Measurements from ENCODE around the gene PNLIPRP1. TPM values are rescaled to one million over a fixed set of nuclear protein-coding genes. Genes with fewer than 3 reads are reported as not detected.

The PNLIPRP1 gene
- total RNA-seq, 4 donors from 2014 or later: 0.66 to 2.4 TPM; not detected in 2

- TF ChIP-seq POLR2A (IDR thresholded peaks at IDR 0.05) (no peak), EP300 (IDR thresholded peaks at IDR 0.05) (no peak), CTCF (IDR thresholded peaks at IDR 0.05) (no peak)
- DNase-seq (ENCODE audit: low spot score in 2 of 2): no peak
- H3K27me3 ChIP-seq: peaks cover 0 to 25% of the 10 kb centered on the region in 2 donors
- H3K9me3 ChIP-seq: peaks cover 0 to 16% (median 0%) of the 10 kb centered on the region in 4 donors
- H3K4me1 ChIP-seq: no peaks in the 10 kb centered on the region
- H3K4me3 ChIP-seq: peak overlapping the region in 2 of 4 donors; percentile 9 to 26
- no peaks in the 10 kb centered on the region for H3K36me3 ChIP-seq
- no peak overlapping the region for H3K27ac ChIP-seq
- 35% methylated on average over 32 to 41 of the region's 41 CpGs for WGBS, 2 donors
These were observed 18.2 kb downstream of the PNLIPRP1 start for GRCh38 chr10:116608686-116609594.

- 95 to 96% methylated on average over 13 of the region's 13 CpGs for WGBS, 2 donors
- Histone ChIP-seq H3K27me3 (peaks cover 0 to 25% of the 10 kb centered on the region in 2 donors), H3K4me3 (no peak overlapping the region)
These were observed 19.8 kb downstream of the PNLIPRP1 start for GRCh38 chr10:116610443-116611152.

GRCh38 chr10:116611153-116611545 is 20.4 kb downstream of the PNLIPRP1 start:
- Histone ChIP-seq H3K27ac (no peak overlapping the region), H3K9me3 (peaks cover 0 to 19% (median 0%) of the 10 kb centered on the region in 4 donors), H3K4me3 (no peak overlapping the region), H3K4me1 (no peaks in the 10 kb centered on the region), H3K36me3 (no peaks in the 10 kb centered on the region), H3K27me3 (peaks cover 0 to 25% of the 10 kb centered on the region in 2 donors)
- TF ChIP-seq EP300 (IDR thresholded peaks at IDR 0.05) (no peak), POLR2A (IDR thresholded peaks at IDR 0.05) (no peak), CTCF (IDR thresholded peaks at IDR 0.05) (no peak)
- no peak for DNase-seq (ENCODE audit: low spot score in 2 of 2)
- whole genome bisulfite sequencing, 2 donors: 77 to 90% methylated on average over 3 of the region's 3 CpGs

More at GRCh38 chr10:116610443-116611152, 19.8 kb downstream of the PNLIPRP1 start:
- no peak for DNase-seq (ENCODE audit: low spot score in 2 of 2)
- Histone ChIP-seq H3K27ac (no peak overlapping the region), H3K9me3 (peaks cover 0 to 19% (median 0%) of the 10 kb centered on the region in 4 donors), H3K36me3 (no peaks in the 10 kb centered on the region), H3K4me1 (no peaks in the 10 kb centered on the region)
- no peak for TF ChIP-seq EP300 (IDR thresholded peaks at IDR 0.05)

GRCh38 chr10:116612107-116612769 is 21.5 kb downstream of the PNLIPRP1 start:
- Histone ChIP-seq H3K27ac (no peak overlapping the region), H3K27me3 (peaks cover 0 to 25% of the 10 kb centered on the region in 2 donors), H3K9me3 (peaks cover 0 to 19% (median 0%) of the 10 kb centered on the region in 4 donors), H3K4me1 (no peaks in the 10 kb centered on the region), H3K4me3 (no peak overlapping the region), H3K36me3 (no peaks in the 10 kb centered on the region)
- WGBS, 2 donors: 83 to 87% methylated on average over 8 of the region's 8 CpGs
- no peak for DNase-seq (ENCODE audit: low spot score in 2 of 2)
- no peak for TF ChIP-seq CTCF (IDR thresholded peaks at IDR 0.05)
- no peak for TF ChIP-seq EP300 (IDR thresholded peaks at IDR 0.05)
- TF ChIP-seq POLR2A (IDR thresholded peaks at IDR 0.05): no peak

- no peak overlapping the region for H3K27ac ChIP-seq
- TF ChIP-seq EP300 (IDR thresholded peaks at IDR 0.05) (no peak), POLR2A (IDR thresholded peaks at IDR 0.05) (no peak), CTCF (IDR thresholded peaks at IDR 0.05) (no peak)
- no peaks in the 10 kb centered on the region for H3K36me3 ChIP-seq
- no peak overlapping the region for H3K4me3 ChIP-seq
- H3K9me3 ChIP-seq: peaks cover 0 to 19% (median 0%) of the 10 kb centered on the region in 4 donors
- H3K27me3 ChIP-seq: peaks cover 0 to 24% of the 10 kb centered on the region in 2 donors
- 56 to 68% methylated on average over 2 of the region's 2 CpGs for WGBS, 2 donors
- DNase-seq (ENCODE audit: low spot score in 2 of 2): no peak
- H3K4me1 ChIP-seq: no peaks in the 10 kb centered on the region
These were observed 22.7 kb downstream of the PNLIPRP1 start for GRCh38 chr10:116613471-116613870.

Data from tibial nerve (tissue), 4 donors.